Liver (tissue), 3 donors: ENCODE measurements around the gene STK24.

Experiments
- ATF3 ChIP-seq: IDR thresholded peaks from 2 replicates; pipeline ENCODE4 v1.6.1; 2016; ENCODE audit warnings: antibody characterized with exemption
- CTCF ChIP-seq: fragments of 150-350 bp; IDR thresholded peaks from 2 replicates; pipeline ENCODE4 v1.5.1; 2017; ENCODE audit warnings: improper control_type of control experiment, low read depth, low read length; ENCODE audit not compliant: missing input control
- FOXA1 ChIP-seq: IDR thresholded peaks from 2 replicates; pipeline ENCODE4 v1.6.1; 2016; ENCODE audit warnings: antibody characterized with exemption
- MAX ChIP-seq: IDR thresholded peaks from 2 replicates; pipeline ENCODE4 v1.6.1; 2016; ENCODE audit warnings: antibody characterized with exemption
- RAD21 ChIP-seq, 2 donors: IDR thresholded peaks; 2 replicates each; pipeline ENCODE4 v1.6.1; 2016; ENCODE audit warnings: antibody characterized with exemption in 2 of 2, mild to moderate bottlenecking in 2 of 2
- REST ChIP-seq: IDR thresholded peaks from 2 replicates; pipeline ENCODE4 v1.6.1; 2016; ENCODE audit warnings: antibody characterized with exemption, mild to moderate bottlenecking
- TAF1 ChIP-seq: conservative IDR thresholded peaks from 2 replicates; pipeline ENCODE4 v1.6.1; 2016; ENCODE audit warnings: antibody characterized with exemption, mild to moderate bottlenecking
- YY1 ChIP-seq: IDR thresholded peaks from 2 replicates; pipeline ENCODE4 v1.6.1; 2016; ENCODE audit warnings: antibody characterized with exemption, mild to moderate bottlenecking
- ZBTB33 ChIP-seq: IDR thresholded peaks from 2 replicates; pipeline ENCODE4 v1.6.1; 2016; ENCODE audit warnings: antibody characterized with exemption
- donor health status: healthy.
- donor health status: healthy.

- TF ChIP-seq TAF1, result no peak
- TF ChIP-seq CTCF, result no peak
- TF ChIP-seq ZBTB33, result peak; percentile 62
- peak; percentile 42 to 58 for TF ChIP-seq RAD21 (IDR thresholded peaks at IDR 0.05)
- TF ChIP-seq MAX, result peak; percentile 69
- TF ChIP-seq YY1, result peak; percentile 93
- peak; percentile 8 for TF ChIP-seq REST
- no peak for TF ChIP-seq ATF3
- TF ChIP-seq FOXA1, result peak; percentile 33
Measured at GRCh38 chr13:98503175-98504028, 73.5 kb downstream of the STK24 start.
